ENCODE data around the gene RNF2.

RNF2 gene

DNA sequence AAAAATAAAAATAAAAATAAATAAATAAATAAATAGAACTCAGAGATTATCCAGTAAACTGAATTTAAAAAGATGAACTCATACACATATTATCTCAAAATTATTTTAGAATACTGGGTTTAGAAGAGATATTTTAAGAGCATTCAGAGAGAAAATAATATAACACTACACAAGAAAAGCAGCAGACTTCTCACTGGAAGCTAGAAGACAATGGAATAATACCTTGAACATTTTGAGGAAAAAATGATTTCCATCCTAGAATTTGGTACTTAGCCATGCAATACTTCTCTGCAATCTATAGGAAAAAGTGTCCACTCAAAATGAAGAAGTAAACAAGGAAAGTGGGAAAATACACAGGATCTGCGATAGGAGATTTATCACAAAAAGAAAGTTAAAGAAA, 87.2 kb downstream of the RNF2 start:
- H3K4me3 ChIP-seq (replicated peaks; ENCODE audit: insufficient read depth, low read length): no peak overlapping the region
- no peaks in the 10 kb centered on the region for H3K27me3 ChIP-seq (ENCODE audit: insufficient read depth, poor library complexity, severe bottlenecking)
- no peak overlapping the region for H3K27ac ChIP-seq (replicated peaks)
- DNase-seq (ENCODE audit: low read depth in 1 of 2, low spot score in 1 of 2): no peak
- no peak for TF ChIP-seq POLR2AphosphoS5 (IDR thresholded peaks at IDR 0.05; ENCODE audit: low read depth)
- no peak for TF ChIP-seq GABPA (IDR thresholded peaks at IDR 0.05; ENCODE audit: low read depth)
- TF ChIP-seq, protein P1, sequence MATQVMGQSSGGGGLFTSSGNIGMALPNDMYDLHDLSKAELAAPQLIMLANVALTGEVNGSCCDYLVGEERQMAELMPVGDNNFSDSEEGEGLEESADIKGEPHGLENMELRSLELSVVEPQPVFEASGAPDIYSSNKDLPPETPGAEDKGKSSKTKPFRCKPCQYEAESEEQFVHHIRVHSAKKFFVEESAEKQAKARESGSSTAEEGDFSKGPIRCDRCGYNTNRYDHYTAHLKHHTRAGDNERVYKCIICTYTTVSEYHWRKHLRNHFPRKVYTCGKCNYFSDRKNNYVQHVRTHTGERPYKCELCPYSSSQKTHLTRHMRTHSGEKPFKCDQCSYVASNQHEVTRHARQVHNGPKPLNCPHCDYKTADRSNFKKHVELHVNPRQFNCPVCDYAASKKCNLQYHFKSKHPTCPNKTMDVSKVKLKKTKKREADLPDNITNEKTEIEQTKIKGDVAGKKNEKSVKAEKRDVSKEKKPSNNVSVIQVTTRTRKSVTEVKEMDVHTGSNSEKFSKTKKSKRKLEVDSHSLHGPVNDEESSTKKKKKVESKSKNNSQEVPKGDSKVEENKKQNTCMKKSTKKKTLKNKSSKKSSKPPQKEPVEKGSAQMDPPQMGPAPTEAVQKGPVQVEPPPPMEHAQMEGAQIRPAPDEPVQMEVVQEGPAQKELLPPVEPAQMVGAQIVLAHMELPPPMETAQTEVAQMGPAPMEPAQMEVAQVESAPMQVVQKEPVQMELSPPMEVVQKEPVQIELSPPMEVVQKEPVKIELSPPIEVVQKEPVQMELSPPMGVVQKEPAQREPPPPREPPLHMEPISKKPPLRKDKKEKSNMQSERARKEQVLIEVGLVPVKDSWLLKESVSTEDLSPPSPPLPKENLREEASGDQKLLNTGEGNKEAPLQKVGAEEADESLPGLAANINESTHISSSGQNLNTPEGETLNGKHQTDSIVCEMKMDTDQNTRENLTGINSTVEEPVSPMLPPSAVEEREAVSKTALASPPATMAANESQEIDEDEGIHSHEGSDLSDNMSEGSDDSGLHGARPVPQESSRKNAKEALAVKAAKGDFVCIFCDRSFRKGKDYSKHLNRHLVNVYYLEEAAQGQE (IDR thresholded peaks at IDR 0.05; ENCODE audit: insufficient replicate concordance, low read depth): no peak
- TF ChIP-seq SPI1 (IDR thresholded peaks at IDR 0.05; ENCODE audit: borderline replicate concordance, low read depth): no peak
- TF ChIP-seq, protein P2, sequence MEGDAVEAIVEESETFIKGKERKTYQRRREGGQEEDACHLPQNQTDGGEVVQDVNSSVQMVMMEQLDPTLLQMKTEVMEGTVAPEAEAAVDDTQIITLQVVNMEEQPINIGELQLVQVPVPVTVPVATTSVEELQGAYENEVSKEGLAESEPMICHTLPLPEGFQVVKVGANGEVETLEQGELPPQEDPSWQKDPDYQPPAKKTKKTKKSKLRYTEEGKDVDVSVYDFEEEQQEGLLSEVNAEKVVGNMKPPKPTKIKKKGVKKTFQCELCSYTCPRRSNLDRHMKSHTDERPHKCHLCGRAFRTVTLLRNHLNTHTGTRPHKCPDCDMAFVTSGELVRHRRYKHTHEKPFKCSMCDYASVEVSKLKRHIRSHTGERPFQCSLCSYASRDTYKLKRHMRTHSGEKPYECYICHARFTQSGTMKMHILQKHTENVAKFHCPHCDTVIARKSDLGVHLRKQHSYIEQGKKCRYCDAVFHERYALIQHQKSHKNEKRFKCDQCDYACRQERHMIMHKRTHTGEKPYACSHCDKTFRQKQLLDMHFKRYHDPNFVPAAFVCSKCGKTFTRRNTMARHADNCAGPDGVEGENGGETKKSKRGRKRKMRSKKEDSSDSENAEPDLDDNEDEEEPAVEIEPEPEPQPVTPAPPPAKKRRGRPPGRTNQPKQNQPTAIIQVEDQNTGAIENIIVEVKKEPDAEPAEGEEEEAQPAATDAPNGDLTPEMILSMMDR (IDR thresholded peaks at IDR 0.05; ENCODE audit: insufficient read depth, low read length): no peak

DNA sequence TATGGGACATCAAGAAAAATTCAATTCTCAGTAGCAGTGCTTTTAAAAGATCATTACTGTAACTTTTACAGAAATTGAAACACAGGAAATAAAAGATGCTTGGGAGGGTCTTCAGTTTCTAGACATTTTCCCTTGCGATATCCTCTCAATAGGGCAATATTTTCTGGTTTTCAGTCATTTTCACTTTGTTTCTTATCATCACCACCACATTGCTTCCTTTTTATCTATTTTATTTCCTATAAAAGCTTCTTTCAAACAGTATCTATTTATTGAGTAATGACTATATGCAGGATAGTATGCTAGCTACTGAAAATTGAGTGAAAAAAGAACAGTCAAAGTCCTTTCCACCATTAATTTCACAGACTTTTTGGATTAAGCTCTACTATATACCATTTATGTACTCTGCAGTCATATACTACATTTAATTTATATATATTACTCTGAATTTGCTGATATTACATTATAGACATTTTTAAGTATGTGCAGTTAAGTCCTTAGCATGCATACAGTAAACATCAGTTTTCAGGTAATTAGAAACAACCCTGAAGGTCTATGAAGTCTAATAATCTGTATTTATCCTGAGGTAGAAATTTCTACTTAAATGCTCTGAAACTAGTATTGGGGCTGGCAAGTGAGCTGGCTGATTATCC, 92.7 kb downstream of the RNF2 start:
- Histone ChIP-seq H3K4me3 (replicated peaks; ENCODE audit: insufficient read depth, low read length) (no peak overlapping the region), H3K27me3 (ENCODE audit: insufficient read depth, poor library complexity, severe bottlenecking) (no peaks in the 10 kb centered on the region), H3K27ac (replicated peaks) (no peak overlapping the region)
- TF ChIP-seq, protein P2 (IDR thresholded peaks at IDR 0.05; ENCODE audit: insufficient read depth, low read length): no peak
- TF ChIP-seq, protein P1 (IDR thresholded peaks at IDR 0.05; ENCODE audit: insufficient replicate concordance, low read depth): no peak
- no peak for TF ChIP-seq GABPA (IDR thresholded peaks at IDR 0.05; ENCODE audit: low read depth)
- no peak for TF ChIP-seq SPI1 (IDR thresholded peaks at IDR 0.05; ENCODE audit: borderline replicate concordance, low read depth)
- no peak for TF ChIP-seq POLR2AphosphoS5 (IDR thresholded peaks at IDR 0.05; ENCODE audit: low read depth)
- no peak for DNase-seq (ENCODE audit: low read depth in 1 of 2, low spot score in 1 of 2)

DNA sequence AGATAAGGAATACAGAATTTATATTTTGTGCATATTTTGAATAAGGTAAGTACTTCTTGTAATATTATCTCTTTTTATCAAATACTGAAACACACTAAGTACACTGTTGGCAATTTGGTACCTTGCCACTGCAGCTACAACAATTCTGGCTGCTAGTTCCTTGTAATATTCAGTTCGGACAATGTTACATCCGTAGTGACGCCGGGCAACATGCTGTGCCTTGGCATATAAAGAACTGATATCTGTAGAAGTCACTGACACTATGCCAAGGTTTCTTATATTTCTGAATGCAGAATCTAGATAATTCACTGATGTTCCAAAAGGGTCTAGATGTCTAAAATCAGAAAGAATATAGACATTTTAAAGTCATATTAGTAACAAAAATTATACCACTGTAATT, 93.9 kb downstream of the RNF2 start:
- DNase-seq (ENCODE audit: low read depth in 1 of 2, low spot score in 1 of 2): no peak
- Histone ChIP-seq H3K4me3 (replicated peaks; ENCODE audit: insufficient read depth, low read length) (no peak overlapping the region), H3K27ac (replicated peaks) (no peak overlapping the region), H3K27me3 (ENCODE audit: insufficient read depth, poor library complexity, severe bottlenecking) (no peaks in the 10 kb centered on the region)
- TF ChIP-seq POLR2AphosphoS5 (IDR thresholded peaks at IDR 0.05; ENCODE audit: low read depth): no peak
- TF ChIP-seq, protein P2 (IDR thresholded peaks at IDR 0.05; ENCODE audit: insufficient read depth, low read length): no peak
- TF ChIP-seq, protein P1 (IDR thresholded peaks at IDR 0.05; ENCODE audit: insufficient replicate concordance, low read depth): no peak
- no peak for TF ChIP-seq SPI1 (IDR thresholded peaks at IDR 0.05; ENCODE audit: borderline replicate concordance, low read depth)
- no peak for TF ChIP-seq GABPA (IDR thresholded peaks at IDR 0.05; ENCODE audit: low read depth)
